K562 (cell line): ENCODE data around the gene MYO10.

Source experiments
- CEBPB ChIP-seq: fragments of 450-650 bp; IDR thresholded peaks from 2 replicates; pipeline ENCODE4 v1.6.1; 2016; ENCODE audit warnings: missing genetic modification characterization, missing compliant biosample characterization
- CREBBP ChIP-seq: IDR thresholded peaks from one replicate; pipeline ENCODE4 v1.6.1; 2012; ENCODE audit warnings: low read depth, mild to moderate bottlenecking, control low read depth, inconsistent platforms, low read length
- FOXK1 ChIP-seq: sonication (generic); formaldehyde crosslinking; IDR thresholded peaks from 2 replicates; pipeline ENCODE4 v1.8.0; 2022; ENCODE audit warnings: missing genetic modification reagents, mild to moderate bottlenecking, borderline replicate concordance
- GABPB1 ChIP-seq: sonication (generic); formaldehyde crosslinking; IDR thresholded peaks from 2 replicates; pipeline ENCODE4 v1.8.0; 2022; ENCODE audit warnings: mild to moderate bottlenecking, missing genetic modification reagents
- GATAD2B ChIP-seq: fragments of 450-650 bp; IDR thresholded peaks from 2 replicates; pipeline ENCODE4 v1.6.1; 2017; ENCODE audit warnings: mild to moderate bottlenecking, borderline replicate concordance
- IRF1 ChIP-seq: sonication (generic); formaldehyde crosslinking; IDR thresholded peaks from 2 replicates; pipeline ENCODE4 v1.8.0; 2022; ENCODE audit warnings: missing genetic modification reagents, mild to moderate bottlenecking, borderline replicate concordance
- SMARCE1 ChIP-seq: fragments of 450-650 bp; IDR thresholded peaks from 2 replicates; pipeline ENCODE4 v1.7.1; 2016; ENCODE audit warnings: mild to moderate bottlenecking
- YY1 ChIP-seq, 3 experiments: IDR thresholded peaks; 2 replicates each; pipeline ENCODE4 v1.6.1; 2011; ENCODE audit warnings: low read length in 2 of 3, mild to moderate bottlenecking in 2 of 3, moderate library complexity in 2 of 3, borderline replicate concordance in 1 of 3, control low read depth in 1 of 3, low read depth in 1 of 3; ENCODE audit not compliant: insufficient read depth in 3 of 3, insufficient replicate concordance in 2 of 3, control insufficient read depth in 1 of 3, insufficient read length in 1 of 3; ENCODE audit errors: extremely low read depth in 1 of 3

- TF ChIP-seq GABPB1 (CRISPR knock-in tag) = no peak
- TF ChIP-seq FOXK1 = no peak
- TF ChIP-seq IRF1 = no peak
- no peak for TF ChIP-seq YY1 (IDR thresholded peaks at IDR 0.05; ENCODE audit: borderline replicate concordance in 1 of 3, control insufficient read depth in 1 of 3, extremely low read depth in 1 of 3, insufficient read depth in 3 of 3, insufficient read length in 1 of 3, insufficient replicate concordance in 2 of 3, low read depth in 1 of 3, low read length in 2 of 3)
- TF ChIP-seq CEBPB (tag) = no peak
- TF ChIP-seq GATAD2B = no peak
- TF ChIP-seq SMARCE1 = no peak
- TF ChIP-seq CREBBP = no peak
Measured at GRCh38 chr5:16907270-16907669, 28.8 kb downstream of the MYO10 start.
